Measurements from ENCODE around the gene TMEM9B. TPM values are rescaled to one million over a fixed set of nuclear protein-coding genes. Genes with fewer than 3 reads are reported as not detected.

TMEM9B gene
- total RNA-seq, 1 experiment from 2014 or later: 40.0 TPM

DNA sequence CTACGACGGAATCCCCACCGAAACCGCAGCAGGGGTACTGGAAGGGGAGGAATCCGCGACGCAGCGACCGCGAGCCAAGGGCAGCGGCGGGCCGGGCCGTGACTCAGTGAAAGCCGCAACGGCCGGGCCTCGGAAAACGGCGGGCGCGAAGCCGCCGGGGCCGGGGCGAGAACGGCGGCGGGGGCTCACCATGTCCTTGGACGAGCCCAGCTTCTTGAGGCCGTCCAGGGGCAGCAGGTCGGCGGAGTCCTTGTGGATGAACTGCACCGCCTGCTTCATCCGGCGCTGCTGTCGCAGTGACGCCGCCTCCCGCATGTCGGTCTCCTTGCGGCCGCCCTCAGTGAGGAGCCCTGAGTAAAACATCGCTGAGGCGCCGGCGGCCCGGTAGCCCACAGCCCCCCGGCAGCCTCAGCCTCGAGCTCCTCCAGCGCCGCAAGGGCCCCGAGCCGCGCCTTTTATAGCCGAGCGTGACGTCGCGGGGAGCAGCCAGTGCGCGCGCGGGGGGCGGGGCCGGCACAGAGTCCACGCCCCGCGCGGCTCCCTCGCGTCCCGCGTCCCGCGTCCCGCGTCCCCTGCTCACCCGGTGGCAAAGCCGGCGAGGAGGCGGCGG is 39.4 kb upstream of the TMEM9B start, which contains the start of gene NRIP3:
TSS of gene NRIP3 (minus strand) at position 429 of the 610 bp plus-strand sequence. CDS start at position 363, 66 bp downstream.
- H4K20me1 ChIP-seq (ENCODE audit: insufficient read depth, low read depth, low read length): no peaks in the 10 kb centered on the region
- H3K9ac ChIP-seq (ENCODE audit: low read length): no peak within 1 kb of the TSS
- DNase-seq: no peak
- H3K4me3 ChIP-seq (ENCODE audit: low read length): no peak within 1 kb of the TSS
- no peak within 1 kb of the TSS for H3K4me2 ChIP-seq (ENCODE audit: low read depth, low read length, poor library complexity, severe bottlenecking)
- no peaks in the 10 kb centered on the region for H3K27me3 ChIP-seq (ENCODE audit: low read length)
- H3K9me2 ChIP-seq (replicated peaks; ENCODE audit: insufficient read depth, low read length): no peaks in the 10 kb centered on the region
- H3K9me3 ChIP-seq (ENCODE audit: low read length): no peaks in the 10 kb centered on the region
- H3K36me3 ChIP-seq (ENCODE audit: insufficient read depth, low read length): no peaks in the 10 kb centered on the region
- no peak within 1 kb of the TSS for H2AFZ ChIP-seq (ENCODE audit: low read length)
- H3K4me1 ChIP-seq (ENCODE audit: low read length): no peaks in the 10 kb centered on the region; the same call in 1 of the 2 replicates
- H3K79me2 ChIP-seq (ENCODE audit: low read length): no peaks in the 10 kb centered on the region
- no peak within 1 kb of the TSS for H3K27ac ChIP-seq (ENCODE audit: low read length)

DNA sequence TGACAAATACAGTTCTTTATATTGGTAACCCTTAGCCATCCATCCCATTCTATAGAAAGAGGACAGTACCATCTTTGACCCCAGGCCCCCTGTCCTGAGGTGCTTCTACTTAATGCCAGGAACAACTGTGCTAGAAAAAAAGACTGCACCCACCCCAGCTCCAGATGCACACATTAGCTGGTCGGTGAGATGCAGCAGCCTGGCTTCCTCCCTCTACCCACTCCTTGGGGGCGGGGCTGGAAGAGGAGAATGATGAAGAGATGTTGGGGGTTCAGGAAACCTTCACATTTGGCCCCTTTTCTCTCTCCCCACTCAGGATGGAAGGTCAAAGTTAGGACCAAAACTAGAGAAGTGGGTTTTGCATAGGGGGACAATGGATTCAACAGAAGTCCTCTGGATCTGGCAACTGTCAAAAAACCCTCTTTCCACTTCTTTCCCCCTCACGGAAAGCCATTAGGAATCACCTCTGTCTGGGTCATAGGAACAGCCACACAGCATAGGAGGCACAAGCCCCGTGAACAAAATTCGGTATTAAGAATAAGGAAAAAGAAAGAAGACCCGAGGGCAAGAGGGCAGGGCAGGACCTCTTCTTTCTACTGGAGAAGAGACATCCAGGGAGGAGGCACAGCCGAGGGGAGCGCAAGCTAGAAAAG is 38.8 kb upstream of the TMEM9B start:
- no peak overlapping the region for H3K27ac ChIP-seq (ENCODE audit: low read length)
- no peak overlapping the region for H2AFZ ChIP-seq (ENCODE audit: low read length)
- H4K20me1 ChIP-seq (ENCODE audit: insufficient read depth, low read depth, low read length): no peaks in the 10 kb centered on the region
- no peaks in the 10 kb centered on the region for H3K36me3 ChIP-seq (ENCODE audit: insufficient read depth, low read length)
- no peak overlapping the region for H3K4me2 ChIP-seq (ENCODE audit: low read depth, low read length, poor library complexity, severe bottlenecking)
- no peak overlapping the region for H3K9ac ChIP-seq (ENCODE audit: low read length)
- no peaks in the 10 kb centered on the region for H3K9me2 ChIP-seq (replicated peaks; ENCODE audit: insufficient read depth, low read length)
- H3K9me3 ChIP-seq (ENCODE audit: low read length): no peaks in the 10 kb centered on the region
- no peaks in the 10 kb centered on the region for H3K27me3 ChIP-seq (ENCODE audit: low read length)
- H3K4me3 ChIP-seq (ENCODE audit: low read length): no peak overlapping the region
- no peaks in the 10 kb centered on the region for H3K79me2 ChIP-seq (ENCODE audit: low read length)
- H3K4me1 ChIP-seq (ENCODE audit: low read length): no peaks in the 10 kb centered on the region; the same call in 1 of the 2 replicates
- no peak for DNase-seq

DNA sequence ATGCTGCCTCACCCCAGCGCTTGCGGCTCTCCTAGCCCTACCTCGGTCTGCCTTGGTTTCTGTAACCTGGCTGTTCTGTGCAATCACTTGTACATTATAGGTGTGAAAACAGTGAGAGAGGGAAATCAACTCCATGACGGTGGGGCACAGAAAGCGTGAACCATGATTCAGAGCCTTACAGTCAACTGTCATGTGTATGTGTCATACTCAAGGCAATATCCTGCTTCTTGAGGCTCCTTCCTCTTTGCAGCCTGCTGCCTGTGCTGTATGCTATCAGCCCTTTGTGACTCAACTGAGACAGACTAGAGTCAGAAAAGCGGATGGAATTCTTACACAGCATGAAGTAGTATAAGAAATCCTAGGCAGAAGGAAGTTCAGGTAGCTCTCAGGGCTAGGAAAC is 37.5 kb upstream of the TMEM9B start:
- Histone ChIP-seq H4K20me1 (ENCODE audit: insufficient read depth, low read depth, low read length) (no peaks in the 10 kb centered on the region), H3K9me2 (replicated peaks; ENCODE audit: insufficient read depth, low read length) (no peaks in the 10 kb centered on the region), H3K9me3 (ENCODE audit: low read length) (no peaks in the 10 kb centered on the region), H3K9ac (ENCODE audit: low read length) (no peak overlapping the region), H2AFZ (ENCODE audit: low read length) (no peak overlapping the region), H3K27ac (ENCODE audit: low read length) (no peak overlapping the region), H3K27me3 (ENCODE audit: low read length) (no peaks in the 10 kb centered on the region), H3K79me2 (ENCODE audit: low read length) (no peaks in the 10 kb centered on the region), H3K4me2 (ENCODE audit: low read depth, low read length, poor library complexity, severe bottlenecking) (no peak overlapping the region), H3K36me3 (ENCODE audit: insufficient read depth, low read length) (no peaks in the 10 kb centered on the region), H3K4me1 (ENCODE audit: low read length) (no peaks in the 10 kb centered on the region), H3K4me3 (ENCODE audit: low read length) (no peak overlapping the region)
- no peak for DNase-seq

DNA sequence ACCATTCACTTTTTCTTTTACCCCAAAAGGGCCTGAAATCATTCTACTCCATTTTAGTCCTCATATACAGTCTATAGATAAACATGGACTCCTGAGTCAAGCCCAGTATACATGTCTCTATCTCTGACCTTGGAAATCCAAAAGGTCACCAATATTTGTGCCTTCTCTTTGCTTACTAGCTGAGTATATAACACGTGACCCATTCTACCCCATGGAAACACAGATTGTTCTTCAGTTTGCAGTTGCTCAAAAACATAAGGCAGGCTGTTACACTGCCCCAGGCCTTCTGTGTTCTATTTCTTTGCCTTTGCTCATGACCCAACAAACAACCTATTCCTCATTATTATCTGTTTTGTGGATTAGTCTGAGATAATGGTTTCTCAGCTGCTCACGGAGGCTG is 33.8 kb upstream of the TMEM9B start:
- Histone ChIP-seq H2AFZ (ENCODE audit: low read length) (no peak overlapping the region), H3K36me3 (ENCODE audit: insufficient read depth, low read length) (no peaks in the 10 kb centered on the region), H3K27me3 (ENCODE audit: low read length) (no peaks in the 10 kb centered on the region), H3K9me2 (replicated peaks; ENCODE audit: insufficient read depth, low read length) (no peaks in the 10 kb centered on the region), H3K4me3 (ENCODE audit: low read length) (no peak overlapping the region), H3K4me2 (ENCODE audit: low read depth, low read length, poor library complexity, severe bottlenecking) (no peak overlapping the region), H3K4me1 (ENCODE audit: low read length) (no peaks in the 10 kb centered on the region), H3K9ac (ENCODE audit: low read length) (no peak overlapping the region), H3K79me2 (ENCODE audit: low read length) (no peaks in the 10 kb centered on the region), H3K9me3 (ENCODE audit: low read length) (no peaks in the 10 kb centered on the region), H3K27ac (ENCODE audit: low read length) (no peak overlapping the region), H4K20me1 (ENCODE audit: insufficient read depth, low read depth, low read length) (no peaks in the 10 kb centered on the region)
- DNase-seq: no peak

DNA sequence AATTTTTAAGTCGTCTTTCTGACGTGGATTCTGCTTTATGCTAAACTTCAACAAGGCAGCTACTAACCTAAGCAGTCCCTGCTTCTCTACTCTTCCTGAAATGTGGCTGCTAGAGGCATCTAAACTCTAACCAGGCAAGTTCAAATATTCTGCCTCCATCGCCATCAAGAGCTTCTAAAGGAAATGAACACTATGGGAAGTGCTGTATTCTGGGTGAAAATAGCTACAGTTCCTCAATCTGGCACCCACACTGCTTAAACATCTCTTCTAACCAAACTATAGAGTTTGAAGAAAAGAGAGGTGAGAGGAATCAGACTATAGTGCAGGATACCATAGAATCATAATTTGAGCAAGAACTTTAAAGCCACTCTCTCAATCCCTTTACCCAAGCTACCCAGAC is 33.2 kb upstream of the TMEM9B start:
- H3K36me3 ChIP-seq (ENCODE audit: insufficient read depth, low read length): no peaks in the 10 kb centered on the region
- no peak overlapping the region for H3K4me2 ChIP-seq (ENCODE audit: low read depth, low read length, poor library complexity, severe bottlenecking)
- no peaks in the 10 kb centered on the region for H3K27me3 ChIP-seq (ENCODE audit: low read length)
- H2AFZ ChIP-seq (ENCODE audit: low read length): no peak overlapping the region
- H3K4me1 ChIP-seq (ENCODE audit: low read length): no peaks in the 10 kb centered on the region
- no peak for DNase-seq
- H3K79me2 ChIP-seq (ENCODE audit: low read length): no peaks in the 10 kb centered on the region
- no peak overlapping the region for H3K27ac ChIP-seq (ENCODE audit: low read length)
- no peaks in the 10 kb centered on the region for H3K9me3 ChIP-seq (ENCODE audit: low read length)
- H3K9me2 ChIP-seq (replicated peaks; ENCODE audit: insufficient read depth, low read length): no peaks in the 10 kb centered on the region
- no peak overlapping the region for H3K9ac ChIP-seq (ENCODE audit: low read length)
- no peak overlapping the region for H3K4me3 ChIP-seq (ENCODE audit: low read length)
- H4K20me1 ChIP-seq (ENCODE audit: insufficient read depth, low read depth, low read length): no peaks in the 10 kb centered on the region

DNA sequence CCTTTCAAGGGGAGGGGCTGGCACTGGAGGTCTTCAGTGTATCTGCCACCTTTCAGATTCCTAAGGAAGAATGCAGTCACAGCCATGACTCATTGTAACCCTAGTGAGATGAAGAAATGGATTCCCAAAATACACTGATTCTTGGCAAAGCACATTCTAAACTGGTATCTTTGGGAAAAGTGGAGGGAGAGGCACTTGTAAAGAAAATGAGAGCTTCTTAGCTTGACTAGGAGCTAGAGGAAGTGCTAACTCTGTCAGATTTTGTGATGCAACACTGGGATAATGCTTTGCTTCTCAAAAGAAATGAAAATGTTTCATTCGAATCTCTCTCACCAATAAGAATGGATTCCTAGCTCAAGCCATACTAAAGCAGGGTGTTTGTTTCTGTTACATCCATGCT is 25.2 kb upstream of the TMEM9B start:
- H3K27me3 ChIP-seq (ENCODE audit: low read length): no peaks in the 10 kb centered on the region
- H3K9me2 ChIP-seq (replicated peaks; ENCODE audit: insufficient read depth, low read length): no peaks in the 10 kb centered on the region
- no peak overlapping the region for H3K4me2 ChIP-seq (ENCODE audit: low read depth, low read length, poor library complexity, severe bottlenecking)
- H3K4me3 ChIP-seq (ENCODE audit: low read length): no peak overlapping the region
- no peaks in the 10 kb centered on the region for H3K4me1 ChIP-seq (ENCODE audit: low read length)
- no peaks in the 10 kb centered on the region for H4K20me1 ChIP-seq (ENCODE audit: insufficient read depth, low read depth, low read length)
- no peaks in the 10 kb centered on the region for H3K79me2 ChIP-seq (ENCODE audit: low read length)
- H3K9ac ChIP-seq (ENCODE audit: low read length): no peak overlapping the region
- H3K27ac ChIP-seq (ENCODE audit: low read length): no peak overlapping the region
- H2AFZ ChIP-seq (ENCODE audit: low read length): no peak overlapping the region
- H3K9me3 ChIP-seq (ENCODE audit: low read length): no peaks in the 10 kb centered on the region
- no peak for DNase-seq
- no peaks in the 10 kb centered on the region for H3K36me3 ChIP-seq (ENCODE audit: insufficient read depth, low read length)

DNA sequence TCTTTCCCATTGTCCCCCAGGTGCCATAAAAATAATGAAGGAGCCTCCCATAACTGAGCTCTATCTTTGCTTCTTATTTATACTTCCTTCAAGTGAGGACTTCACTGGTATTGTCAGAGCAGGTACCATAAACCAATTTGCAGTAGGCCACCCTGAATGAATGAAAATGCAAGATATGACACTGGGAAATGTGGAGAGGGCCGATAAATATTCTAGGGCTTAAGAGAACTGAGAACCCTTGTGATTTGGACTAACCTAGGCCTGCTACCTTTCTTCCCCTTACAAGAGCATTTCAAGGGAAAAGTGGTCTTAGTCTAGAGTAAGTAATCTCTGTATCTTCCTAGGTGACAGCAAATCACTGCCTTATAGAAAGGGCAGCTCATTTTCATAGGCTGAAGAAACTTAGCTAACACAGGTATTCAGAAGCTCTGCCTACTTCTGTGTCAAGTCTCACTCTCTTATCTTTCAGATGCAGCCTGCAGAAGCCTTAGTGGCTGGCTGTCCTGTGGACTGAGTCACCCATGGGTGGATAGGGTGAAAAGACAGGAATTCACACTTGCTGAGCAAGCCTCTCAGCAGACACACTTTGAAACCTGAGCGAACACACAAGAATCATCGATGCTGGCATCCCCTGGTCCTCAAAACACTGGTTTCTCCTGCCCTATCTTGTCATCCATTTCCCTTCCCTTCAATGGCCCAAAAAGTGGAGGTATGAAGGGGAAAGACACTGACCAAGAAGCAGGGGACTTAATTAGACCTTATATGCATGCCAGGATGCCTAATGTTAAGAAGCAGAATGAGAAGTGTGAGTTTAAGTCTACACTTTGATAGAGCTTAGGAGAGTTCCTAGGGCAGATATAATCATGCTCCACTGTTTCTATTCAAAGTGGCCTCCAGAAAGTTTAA is 24.3 kb upstream of the TMEM9B start:
- H3K9me2 ChIP-seq (replicated peaks; ENCODE audit: insufficient read depth, low read length): no peaks in the 10 kb centered on the region
- H3K9ac ChIP-seq (ENCODE audit: low read length): no peak overlapping the region
- H3K36me3 ChIP-seq (ENCODE audit: insufficient read depth, low read length): no peaks in the 10 kb centered on the region
- H3K79me2 ChIP-seq (ENCODE audit: low read length): no peaks in the 10 kb centered on the region
- no peaks in the 10 kb centered on the region for H3K27me3 ChIP-seq (ENCODE audit: low read length)
- no peak overlapping the region for H2AFZ ChIP-seq (ENCODE audit: low read length)
- H4K20me1 ChIP-seq (ENCODE audit: insufficient read depth, low read depth, low read length): no peaks in the 10 kb centered on the region
- H3K27ac ChIP-seq (ENCODE audit: low read length): no peak overlapping the region
- no peak overlapping the region for H3K4me3 ChIP-seq (ENCODE audit: low read length)
- H3K4me1 ChIP-seq (ENCODE audit: low read length): no peaks in the 10 kb centered on the region
- H3K9me3 ChIP-seq (ENCODE audit: low read length): no peaks in the 10 kb centered on the region
- no peak for DNase-seq
- H3K4me2 ChIP-seq (ENCODE audit: low read depth, low read length, poor library complexity, severe bottlenecking): no peak overlapping the region

DNA sequence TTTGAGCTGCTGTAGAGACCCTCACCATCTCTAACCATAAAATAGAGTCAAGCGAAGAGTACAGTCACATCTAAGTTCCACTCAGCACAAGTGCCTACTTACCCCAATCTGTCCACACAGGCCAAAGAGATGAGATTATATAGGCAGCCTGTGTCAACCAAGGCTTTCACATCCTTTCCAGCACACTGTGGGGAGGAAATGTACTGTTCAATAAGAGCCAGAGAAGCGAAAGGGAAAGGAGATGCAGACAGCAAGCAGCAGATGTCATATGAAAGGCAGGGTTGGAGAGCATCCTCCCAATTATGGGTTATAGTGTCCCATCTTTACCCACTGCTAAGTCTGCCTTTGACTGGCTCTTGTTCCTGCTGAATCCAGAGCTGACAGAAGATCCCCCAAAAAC is 23.2 kb upstream of the TMEM9B start:
- Histone ChIP-seq H3K9ac (ENCODE audit: low read length) (no peak overlapping the region), H4K20me1 (ENCODE audit: insufficient read depth, low read depth, low read length) (no peaks in the 10 kb centered on the region), H3K27ac (ENCODE audit: low read length) (no peak overlapping the region), H3K9me3 (ENCODE audit: low read length) (no peaks in the 10 kb centered on the region), H3K79me2 (ENCODE audit: low read length) (no peaks in the 10 kb centered on the region), H3K27me3 (ENCODE audit: low read length) (no peaks in the 10 kb centered on the region), H3K36me3 (ENCODE audit: insufficient read depth, low read length) (no peaks in the 10 kb centered on the region), H2AFZ (ENCODE audit: low read length) (no peak overlapping the region), H3K4me1 (ENCODE audit: low read length) (no peaks in the 10 kb centered on the region), H3K4me2 (ENCODE audit: low read depth, low read length, poor library complexity, severe bottlenecking) (no peak overlapping the region), H3K4me3 (ENCODE audit: low read length) (no peak overlapping the region), H3K9me2 (replicated peaks; ENCODE audit: insufficient read depth, low read length) (no peaks in the 10 kb centered on the region)
- no peak for DNase-seq
